Measurements from ENCODE around the gene DYSF.

DYSF gene

DNA sequence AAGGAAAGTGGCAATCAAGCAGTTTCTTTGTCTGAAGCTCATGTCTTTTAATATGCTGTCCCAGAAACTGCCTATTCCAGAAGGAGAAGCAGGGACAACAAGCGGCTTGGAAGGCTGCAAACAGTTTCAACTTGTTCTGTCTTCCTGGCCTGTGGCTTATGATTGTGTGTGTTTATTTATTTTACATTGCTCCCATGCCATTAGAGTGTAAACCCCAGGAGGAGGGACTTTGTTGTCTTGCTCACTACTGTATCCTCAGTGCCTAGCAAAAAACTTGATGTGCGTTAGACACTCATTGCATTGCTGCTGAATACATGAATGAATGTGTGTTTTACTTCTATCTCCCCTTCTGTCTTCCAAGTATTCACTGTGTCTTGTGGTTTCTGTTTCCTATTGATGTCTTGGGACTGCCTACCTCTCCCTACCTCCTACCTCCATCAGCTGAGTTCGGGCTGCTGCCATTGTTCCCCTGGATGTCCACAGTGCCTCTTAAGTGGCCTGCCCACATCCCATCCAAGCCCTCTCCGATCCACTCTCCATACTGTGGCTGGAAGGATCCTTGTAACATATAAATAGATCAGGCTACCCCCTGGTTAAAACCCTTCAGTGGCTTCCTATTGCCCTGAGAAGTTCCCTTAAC is 261.4 kb downstream of the DYSF start:
- Histone ChIP-seq H3K4me3 (ENCODE audit: low read length) (no peak overlapping the region), H4K20me1 (ENCODE audit: insufficient read depth, low read length) (no peaks in the 10 kb centered on the region), H3K4me1 (ENCODE audit: low read length) (no peaks in the 10 kb centered on the region), H3K9me3 (replicated peaks; ENCODE audit: insufficient read depth, low read length) (no peaks in the 10 kb centered on the region), H3K27ac (ENCODE audit: low read length) (no peak overlapping the region), H3K79me2 (ENCODE audit: low read length) (no peaks in the 10 kb centered on the region), H3K27me3 (replicated peaks; ENCODE audit: insufficient read depth, low read length) (no peaks in the 10 kb centered on the region), H3K4me2 (ENCODE audit: low read depth, low read length) (no peak overlapping the region), H2AFZ (ENCODE audit: low read length) (no peak overlapping the region), H3F3A (ENCODE audit: insufficient read depth, low read length) (no peaks in the 10 kb centered on the region), H3K9ac (ENCODE audit: low read length) (no peak overlapping the region), H3K36me3 (replicated peaks; ENCODE audit: insufficient read depth, low read length) (no peaks in the 10 kb centered on the region), H3K9me2 (replicated peaks; ENCODE audit: insufficient read depth, low read length) (no peaks in the 10 kb centered on the region)
- TF ChIP-seq EZH2 (optimal IDR thresholded peaks at IDR 0.05; ENCODE audit: low read depth, low read length) (no peak), EZH2phosphoT487 (IDR thresholded peaks at IDR 0.05; ENCODE audit: low read length) (no peak)
- TF ChIP-seq, protein P1, sequence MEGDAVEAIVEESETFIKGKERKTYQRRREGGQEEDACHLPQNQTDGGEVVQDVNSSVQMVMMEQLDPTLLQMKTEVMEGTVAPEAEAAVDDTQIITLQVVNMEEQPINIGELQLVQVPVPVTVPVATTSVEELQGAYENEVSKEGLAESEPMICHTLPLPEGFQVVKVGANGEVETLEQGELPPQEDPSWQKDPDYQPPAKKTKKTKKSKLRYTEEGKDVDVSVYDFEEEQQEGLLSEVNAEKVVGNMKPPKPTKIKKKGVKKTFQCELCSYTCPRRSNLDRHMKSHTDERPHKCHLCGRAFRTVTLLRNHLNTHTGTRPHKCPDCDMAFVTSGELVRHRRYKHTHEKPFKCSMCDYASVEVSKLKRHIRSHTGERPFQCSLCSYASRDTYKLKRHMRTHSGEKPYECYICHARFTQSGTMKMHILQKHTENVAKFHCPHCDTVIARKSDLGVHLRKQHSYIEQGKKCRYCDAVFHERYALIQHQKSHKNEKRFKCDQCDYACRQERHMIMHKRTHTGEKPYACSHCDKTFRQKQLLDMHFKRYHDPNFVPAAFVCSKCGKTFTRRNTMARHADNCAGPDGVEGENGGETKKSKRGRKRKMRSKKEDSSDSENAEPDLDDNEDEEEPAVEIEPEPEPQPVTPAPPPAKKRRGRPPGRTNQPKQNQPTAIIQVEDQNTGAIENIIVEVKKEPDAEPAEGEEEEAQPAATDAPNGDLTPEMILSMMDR (IDR thresholded peaks at IDR 0.05; ENCODE audit: low read length): no peak
- no peak for DNase-seq

DNA sequence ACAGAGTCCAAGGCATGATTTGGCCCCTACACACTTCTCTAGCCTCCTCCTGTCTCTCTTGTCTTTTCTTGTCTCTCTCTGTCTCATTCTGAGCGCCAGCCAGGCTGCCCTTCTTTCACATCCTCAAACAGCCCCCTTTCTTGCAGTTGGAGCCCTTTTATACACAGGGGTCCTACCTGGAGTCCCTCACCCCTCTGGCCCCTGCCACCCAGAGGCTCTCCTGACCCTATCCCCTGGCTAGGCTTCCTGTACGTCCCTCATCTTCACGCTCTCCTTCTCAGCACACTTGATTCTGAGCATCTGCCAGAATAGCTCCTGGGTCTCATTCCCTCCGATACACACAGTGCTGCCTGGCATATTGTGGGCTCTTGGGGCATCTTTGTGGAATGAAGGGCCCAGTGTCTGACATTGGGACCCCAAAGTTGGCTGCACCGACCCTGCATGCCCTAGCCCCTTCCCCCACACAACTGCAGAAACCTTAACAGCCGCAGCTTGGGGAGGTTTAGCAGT is 261.9 kb downstream of the DYSF start:
- TF ChIP-seq, protein P1 (IDR thresholded peaks at IDR 0.05; ENCODE audit: low read length): no peak
- no peak for DNase-seq
- H3K9me3 ChIP-seq (replicated peaks; ENCODE audit: insufficient read depth, low read length): no peaks in the 10 kb centered on the region
- no peak overlapping the region for H3K27ac ChIP-seq (ENCODE audit: low read length)
- H3K36me3 ChIP-seq (replicated peaks; ENCODE audit: insufficient read depth, low read length): no peaks in the 10 kb centered on the region
- no peaks in the 10 kb centered on the region for H3F3A ChIP-seq (ENCODE audit: insufficient read depth, low read length)
- no peak overlapping the region for H3K4me2 ChIP-seq (ENCODE audit: low read depth, low read length)
- no peaks in the 10 kb centered on the region for H4K20me1 ChIP-seq (ENCODE audit: insufficient read depth, low read length)
- no peaks in the 10 kb centered on the region for H3K9me2 ChIP-seq (replicated peaks; ENCODE audit: insufficient read depth, low read length)
- no peaks in the 10 kb centered on the region for H3K27me3 ChIP-seq (replicated peaks; ENCODE audit: insufficient read depth, low read length)
- no peak overlapping the region for H3K4me3 ChIP-seq (ENCODE audit: low read length)
- no peak overlapping the region for H3K9ac ChIP-seq (ENCODE audit: low read length)
- no peak overlapping the region for H2AFZ ChIP-seq (ENCODE audit: low read length)
- no peaks in the 10 kb centered on the region for H3K4me1 ChIP-seq (ENCODE audit: low read length)
- no peaks in the 10 kb centered on the region for H3K79me2 ChIP-seq (ENCODE audit: low read length)

DNA sequence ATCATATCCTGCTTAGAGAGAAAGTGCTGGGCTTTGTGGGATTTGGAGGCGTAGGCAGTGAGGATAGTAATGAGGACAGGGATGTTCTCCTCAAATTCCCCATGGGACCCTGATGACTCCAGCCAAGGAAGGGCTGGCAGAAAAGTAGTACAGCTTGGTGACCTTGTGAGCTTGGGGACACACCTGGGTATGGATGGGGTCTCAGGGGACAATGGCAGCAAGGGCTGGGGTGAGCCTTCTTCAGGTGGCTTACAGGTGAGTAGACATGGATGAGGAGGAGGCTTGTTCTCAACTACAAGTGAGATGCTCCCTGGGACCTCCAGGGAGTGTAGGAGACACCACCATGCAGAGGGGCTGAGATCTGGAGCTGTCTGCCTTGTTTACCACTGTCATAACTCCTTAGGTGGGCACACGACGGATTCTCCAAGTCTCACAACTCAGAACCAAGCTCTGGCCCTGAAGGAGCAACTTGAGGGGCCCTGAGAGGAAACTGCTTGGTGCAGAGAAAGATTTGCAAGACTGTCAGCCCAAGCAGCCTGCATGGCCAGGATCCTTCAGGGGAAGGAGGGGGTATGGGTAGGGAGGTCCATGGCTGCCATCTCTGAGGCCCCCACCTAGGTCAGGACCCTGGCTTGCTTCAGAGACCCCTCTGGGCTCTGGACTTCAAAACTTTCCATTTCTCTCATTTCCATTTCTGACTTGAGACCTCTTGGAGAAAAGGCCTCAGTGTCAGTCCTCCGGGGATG is 262.8 kb downstream of the DYSF start:
- Histone ChIP-seq H3K79me2 (ENCODE audit: low read length) (no peaks in the 10 kb centered on the region), H3K4me1 (ENCODE audit: low read length) (no peaks in the 10 kb centered on the region), H3K36me3 (replicated peaks; ENCODE audit: insufficient read depth, low read length) (no peaks in the 10 kb centered on the region), H3K4me2 (ENCODE audit: low read depth, low read length) (no peak overlapping the region), H3K9me2 (replicated peaks; ENCODE audit: insufficient read depth, low read length) (no peaks in the 10 kb centered on the region), H3K9ac (ENCODE audit: low read length) (no peak overlapping the region), H3K4me3 (ENCODE audit: low read length) (no peak overlapping the region), H2AFZ (ENCODE audit: low read length) (no peak overlapping the region), H3K27ac (ENCODE audit: low read length) (no peak overlapping the region), H3K9me3 (replicated peaks; ENCODE audit: insufficient read depth, low read length) (no peaks in the 10 kb centered on the region), H3F3A (ENCODE audit: insufficient read depth, low read length) (no peaks in the 10 kb centered on the region), H3K27me3 (replicated peaks; ENCODE audit: insufficient read depth, low read length) (no peaks in the 10 kb centered on the region), H4K20me1 (ENCODE audit: insufficient read depth, low read length) (no peaks in the 10 kb centered on the region)
- no peak for DNase-seq
- TF ChIP-seq EZH2phosphoT487 (IDR thresholded peaks at IDR 0.05; ENCODE audit: low read length) (no peak), EZH2 (optimal IDR thresholded peaks at IDR 0.05; ENCODE audit: low read depth, low read length) (no peak)
- TF ChIP-seq, protein P1 (IDR thresholded peaks at IDR 0.05; ENCODE audit: low read length): no peak
